Choroid plexus epithelial cell (primary cell): Measurements from ENCODE around the gene SMAD9.
A peak's percentile ranks its signal among the peaks of the same experiment; 100 is the strongest.

ENCODE experiments used
- DNase-seq: peaks from one replicate; pipeline ENCODE4 v3.0.0-alpha.2; 2010; ENCODE audit warnings: low read depth
- H3K4me3 ChIP-seq: 2 replicates; pipeline ENCODE4 v1.5.1; 2011; ENCODE audit warnings: low read depth, mild to moderate bottlenecking, control low read depth, low read length, moderate library complexity
- CTCF ChIP-seq: conservative IDR thresholded peaks from 2 replicates; pipeline ENCODE4 v1.5.1; 2011; ENCODE audit warnings: low read depth, mild to moderate bottlenecking, control low read depth, inconsistent platforms, low read length, moderate library complexity

Gene SMAD9

DNA sequence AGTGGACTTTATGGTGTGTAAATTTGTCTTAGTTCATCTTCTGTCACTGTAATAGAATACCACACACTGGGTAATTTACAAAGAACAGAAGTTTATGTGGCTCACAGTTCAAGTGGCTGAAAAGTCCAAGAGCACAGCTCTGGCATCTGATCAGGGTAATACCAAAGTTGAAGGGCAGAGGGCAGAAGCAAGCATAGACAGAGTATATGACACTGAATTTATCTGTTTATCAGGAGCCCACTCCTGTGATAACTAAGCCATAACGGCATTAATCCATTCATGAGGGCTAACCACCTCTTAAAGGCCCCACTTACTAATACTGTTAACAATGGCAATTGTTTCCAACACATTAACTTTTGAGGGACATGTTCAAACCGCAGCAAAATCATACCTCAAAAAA is 105.0 kb downstream of the SMAD9 start:
- no peak for DNase-seq
- peak; percentile 42 for TF ChIP-seq CTCF

GRCh38 chr13:36814465-36814864 is 105.6 kb downstream of the SMAD9 start:
- TF ChIP-seq CTCF, result no peak
- peak; percentile 40 for DNase-seq
- H3K4me3 ChIP-seq, result no peak overlapping the region

More for the DNA sequence above, 105.0 kb downstream of the SMAD9 start:
- no peak overlapping the region for H3K4me3 ChIP-seq

- DNase-seq, result no peak
- TF ChIP-seq CTCF, result no peak
- H3K4me3 ChIP-seq, result no peak overlapping the region
These were observed 106.8 kb downstream of the SMAD9 start for GRCh38 chr13:36813225-36813624.

GRCh38 chr13:36807616-36808015 is 112.4 kb downstream of the SMAD9 start:
- TF ChIP-seq CTCF, result no peak
- no peak for DNase-seq
- H3K4me3 ChIP-seq, result no peak overlapping the region

DNA sequence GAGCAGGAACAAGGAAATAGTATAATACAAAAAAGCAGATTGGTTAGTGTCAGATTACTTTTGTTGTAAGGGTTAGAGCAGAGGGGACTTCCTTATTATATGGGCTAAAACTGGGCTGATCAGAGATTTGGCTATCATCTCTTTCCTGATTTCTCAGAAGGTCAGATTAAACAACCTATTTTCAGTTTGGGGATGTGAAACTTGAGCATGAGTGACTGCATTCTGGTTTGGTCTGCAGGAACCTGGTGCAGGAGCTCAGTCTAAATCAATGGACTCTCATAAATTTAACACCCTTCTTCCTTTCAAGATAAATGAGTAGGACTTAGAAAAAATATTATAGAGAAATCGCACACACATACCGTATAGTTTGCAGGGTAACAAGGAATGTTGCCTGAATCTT is 113.9 kb downstream of the SMAD9 start:
- no peak for DNase-seq
- no peak for TF ChIP-seq CTCF
- no peak overlapping the region for H3K4me3 ChIP-seq

GRCh38 chr13:36804588-36804987 is 115.5 kb downstream of the SMAD9 start:
- DNase-seq, result no peak
- TF ChIP-seq CTCF, result no peak
- no peak overlapping the region for H3K4me3 ChIP-seq

- no peak overlapping the region for H3K4me3 ChIP-seq
- DNase-seq, result no peak
- no peak for TF ChIP-seq CTCF
These were observed 119.0 kb downstream of the SMAD9 start for GRCh38 chr13:36801035-36801434.
